Measurements from ENCODE around the gene UGGT1. TPM values are rescaled to one million over a fixed set of nuclear protein-coding genes. Genes with fewer than 3 reads are reported as not detected.

UGGT1 gene
- total RNA-seq, 2 donors from 2014 or later, result 66.9 to 78.6 TPM

DNA sequence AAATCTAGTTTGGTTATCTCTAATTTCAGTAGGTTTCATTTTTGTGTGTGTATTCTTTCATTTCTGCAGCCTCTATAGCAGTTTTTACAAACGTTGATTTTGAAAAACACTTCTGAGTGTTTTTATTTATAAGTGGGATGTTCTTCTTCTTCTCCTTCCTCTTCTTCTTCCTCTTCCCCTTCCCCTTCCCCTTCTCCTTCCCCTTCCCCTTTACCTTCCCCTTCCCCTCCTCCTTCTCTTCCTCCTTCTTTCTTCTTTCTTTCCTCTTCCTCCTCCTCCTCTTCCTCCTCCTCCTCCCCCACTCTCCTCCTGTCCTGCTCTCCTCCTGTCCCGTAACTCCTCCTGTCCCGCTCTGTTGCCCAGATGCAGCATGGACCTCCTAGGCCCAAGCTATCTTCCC is 4.2 kb downstream of the UGGT1 start:
- peaks cover 9% of the 10 kb centered on the region for H3K4me1 Mint-ChIP-seq
- no peak overlapping the region for H3K9ac ChIP-seq (ENCODE audit: extremely low read depth, low read length, poor library complexity, severe bottlenecking)
- H3K27me3 ChIP-seq (ENCODE audit: control insufficient read depth, insufficient read depth, low read length, poor library complexity, severe bottlenecking), result no peaks in the 10 kb centered on the region
- H3K36me3 ChIP-seq (ENCODE audit: control insufficient read depth, insufficient read depth, low read length), result peaks cover 32% of the 10 kb centered on the region
- peaks cover 3% of the 10 kb centered on the region for H3K4me1 ChIP-seq (ENCODE audit: control insufficient read depth, insufficient read depth, low read length)
- no peaks in the 10 kb centered on the region for H3K9me3 Mint-ChIP-seq
- no peak overlapping the region for H3K27ac ChIP-seq (ENCODE audit: low read depth, low read length)
- no peak overlapping the region for H3K4me3 ChIP-seq (ENCODE audit: low read length)
- H3K27me3 Mint-ChIP-seq (ENCODE audit: insufficient read depth), result no peaks in the 10 kb centered on the region
- no peak overlapping the region for H3K27ac Mint-ChIP-seq
- TF ChIP-seq, protein P1, sequence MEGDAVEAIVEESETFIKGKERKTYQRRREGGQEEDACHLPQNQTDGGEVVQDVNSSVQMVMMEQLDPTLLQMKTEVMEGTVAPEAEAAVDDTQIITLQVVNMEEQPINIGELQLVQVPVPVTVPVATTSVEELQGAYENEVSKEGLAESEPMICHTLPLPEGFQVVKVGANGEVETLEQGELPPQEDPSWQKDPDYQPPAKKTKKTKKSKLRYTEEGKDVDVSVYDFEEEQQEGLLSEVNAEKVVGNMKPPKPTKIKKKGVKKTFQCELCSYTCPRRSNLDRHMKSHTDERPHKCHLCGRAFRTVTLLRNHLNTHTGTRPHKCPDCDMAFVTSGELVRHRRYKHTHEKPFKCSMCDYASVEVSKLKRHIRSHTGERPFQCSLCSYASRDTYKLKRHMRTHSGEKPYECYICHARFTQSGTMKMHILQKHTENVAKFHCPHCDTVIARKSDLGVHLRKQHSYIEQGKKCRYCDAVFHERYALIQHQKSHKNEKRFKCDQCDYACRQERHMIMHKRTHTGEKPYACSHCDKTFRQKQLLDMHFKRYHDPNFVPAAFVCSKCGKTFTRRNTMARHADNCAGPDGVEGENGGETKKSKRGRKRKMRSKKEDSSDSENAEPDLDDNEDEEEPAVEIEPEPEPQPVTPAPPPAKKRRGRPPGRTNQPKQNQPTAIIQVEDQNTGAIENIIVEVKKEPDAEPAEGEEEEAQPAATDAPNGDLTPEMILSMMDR (conservative IDR thresholded peaks at IDR 0.05), result no peak
- H3K4me3 Mint-ChIP-seq, result no peak overlapping the region
- H3K9me3 ChIP-seq (ENCODE audit: control insufficient read depth, low read length), result no peaks in the 10 kb centered on the region
- 17 to 52% methylated on average over 1 to 2 of the region's 3 CpGs for WGBS, 2 experiments (ENCODE audit: insufficient coverage in 1 of 2, insufficient read length in 1 of 2)
- H3K36me3 Mint-ChIP-seq (ENCODE audit: low read depth), result peaks cover 24% of the 10 kb centered on the region
- DNase-seq, result no peak

DNA sequence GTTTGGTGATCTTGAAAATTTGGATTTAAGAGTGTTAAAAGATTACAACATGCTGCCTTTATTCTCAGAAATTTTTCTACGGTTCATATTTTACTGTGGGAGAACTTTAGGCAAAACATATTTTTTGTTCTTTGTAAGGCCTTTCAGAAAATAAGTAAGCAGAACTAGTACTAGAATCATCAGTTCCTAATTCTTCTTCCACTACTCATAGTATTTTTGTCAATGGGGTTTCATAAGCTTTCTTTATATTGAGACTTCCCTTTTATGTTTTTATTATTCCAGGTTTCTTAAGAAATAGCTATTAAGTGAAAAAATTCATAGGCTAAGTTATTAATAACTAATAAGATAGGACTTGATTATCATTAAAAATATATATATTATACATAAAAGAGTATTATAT is 12.4 kb downstream of the UGGT1 start:
- Histone ChIP-seq H3K4me3 (ENCODE audit: low read length) (no peak overlapping the region), H3K9ac (ENCODE audit: extremely low read depth, low read length, poor library complexity, severe bottlenecking) (no peak overlapping the region), H3K27ac (ENCODE audit: low read depth, low read length) (no peak overlapping the region), H3K27me3 (ENCODE audit: control insufficient read depth, insufficient read depth, low read length, poor library complexity, severe bottlenecking) (no peaks in the 10 kb centered on the region), H3K9me3 (ENCODE audit: control insufficient read depth, low read length) (no peaks in the 10 kb centered on the region), H3K4me1 (ENCODE audit: control insufficient read depth, insufficient read depth, low read length) (no peaks in the 10 kb centered on the region), H3K36me3 (ENCODE audit: control insufficient read depth, insufficient read depth, low read length) (peaks cover 61% of the 10 kb centered on the region)
- H3K36me3 Mint-ChIP-seq (ENCODE audit: low read depth), result peaks cover 37% of the 10 kb centered on the region
- H3K27ac Mint-ChIP-seq, result no peak overlapping the region
- WGBS, 2 experiments (ENCODE audit: insufficient coverage in 1 of 2, insufficient read length in 1 of 2), result 88% methylated on average over 1 of the region's 1 CpG; no CpG with 5 or more reads in 1 of the 2 experiments
- H3K4me1 Mint-ChIP-seq, result no peaks in the 10 kb centered on the region
- DNase-seq, result no peak
- no peaks in the 10 kb centered on the region for H3K9me3 Mint-ChIP-seq
- no peak overlapping the region for H3K4me3 Mint-ChIP-seq
- no peaks in the 10 kb centered on the region for H3K27me3 Mint-ChIP-seq (ENCODE audit: insufficient read depth)
- TF ChIP-seq, protein P1 (conservative IDR thresholded peaks at IDR 0.05), result no peak

- H3K9ac ChIP-seq (ENCODE audit: extremely low read depth, low read length, poor library complexity, severe bottlenecking), result no peak overlapping the region
- H3K9me3 Mint-ChIP-seq, result no peaks in the 10 kb centered on the region
- 96 to 100% methylated on average over 2 to 3 of the region's 4 CpGs for WGBS, 2 experiments (ENCODE audit: insufficient coverage in 1 of 2, insufficient read length in 1 of 2)
- no peaks in the 10 kb centered on the region for H3K27me3 Mint-ChIP-seq (ENCODE audit: insufficient read depth)
- no peaks in the 10 kb centered on the region for H3K4me1 ChIP-seq (ENCODE audit: control insufficient read depth, insufficient read depth, low read length)
- no peaks in the 10 kb centered on the region for H3K27me3 ChIP-seq (ENCODE audit: control insufficient read depth, insufficient read depth, low read length, poor library complexity, severe bottlenecking)
- H3K36me3 Mint-ChIP-seq (ENCODE audit: low read depth), result peaks cover 37% of the 10 kb centered on the region
- H3K4me1 Mint-ChIP-seq, result no peaks in the 10 kb centered on the region
- TF ChIP-seq, protein P1 (conservative IDR thresholded peaks at IDR 0.05), result no peak
- H3K27ac Mint-ChIP-seq, result no peak overlapping the region
- H3K4me3 Mint-ChIP-seq, result no peak overlapping the region
- peaks cover 64% of the 10 kb centered on the region for H3K36me3 ChIP-seq (ENCODE audit: control insufficient read depth, insufficient read depth, low read length)
- H3K27ac ChIP-seq (ENCODE audit: low read depth, low read length), result no peak overlapping the region
- H3K4me3 ChIP-seq (ENCODE audit: low read length), result no peak overlapping the region
- no peaks in the 10 kb centered on the region for H3K9me3 ChIP-seq (ENCODE audit: control insufficient read depth, low read length)
- no peak for DNase-seq
Observed at GRCh38 chr2:128105072-128105471, 14.1 kb downstream of the UGGT1 start.

Measured in endodermal cell (in vitro differentiated cells).